OCI-LY3 (cell line): Measurements from ENCODE around the gene BCL7C.

Experiments
- H2AFZ ChIP-seq: fragments of 200-600, 300-600 bp; shearing (Covaris generic); 2 replicates; pipeline ENCODE4 v1.6.0; 2014; ENCODE audit warnings: antibody characterized with exemption, low read depth, low read length
- H3K27ac ChIP-seq: fragments of 200-600, 300-600 bp; sonication (generic); 2 replicates; pipeline ENCODE4 v1.5.1; 2014; ENCODE audit warnings: mild to moderate bottlenecking, low read length, moderate library complexity, mixed read lengths
- H3K27me3 ChIP-seq: fragments of 200-600, 300-600 bp; sonication (generic); 2 replicates; pipeline ENCODE4 v1.6.1; 2014; ENCODE audit warnings: low read depth, low read length, mixed read lengths
- H3K36me3 ChIP-seq: fragments of 200-600, 300-600 bp; sonication (generic); replicated peaks from 2 replicates; pipeline ENCODE3; 2014; ENCODE audit warnings: low read depth, low read length, mixed read lengths
- H3K4me1 ChIP-seq: fragments of 300-600, 200-600 bp; sonication (generic); 2 replicates; pipeline ENCODE4 v1.6.1; 2014; ENCODE audit warnings: low read length, mixed read lengths
- H3K4me2 ChIP-seq: fragments of 200-600, 300-600 bp; sonication (generic); 2 replicates; pipeline ENCODE4 v1.6.1; 2014; ENCODE audit warnings: low read length, mixed read lengths
- H3K4me3 ChIP-seq: fragments of 300-600, 200-600 bp; sonication (generic); 2 replicates; pipeline ENCODE4 v1.5.1; 2014; ENCODE audit warnings: antibody characterized with exemption, mild to moderate bottlenecking, low read length, moderate library complexity
- H3K79me2 ChIP-seq: fragments of 300-600, 200-600 bp; shearing (Covaris generic); 2 replicates; pipeline ENCODE4 v1.6.1; 2014; ENCODE audit warnings: mild to moderate bottlenecking, low read length, mixed read lengths
- H3K9ac ChIP-seq: fragments of 300-600, 200-600 bp; shearing (Covaris generic); 2 replicates; pipeline ENCODE4 v1.6.0; 2014; ENCODE audit warnings: mild to moderate bottlenecking, low read length, moderate library complexity
- H3K9me3 ChIP-seq: fragments of 200-600, 300-600 bp; shearing (Covaris generic); 2 replicates; pipeline ENCODE4 v1.6.1; 2014; ENCODE audit warnings: low read length, mixed read lengths; ENCODE audit not compliant: insufficient read depth
- H4K20me1 ChIP-seq: fragments of 200-600, 300-600 bp; sonication (generic); 2 replicates; pipeline ENCODE4 v1.6.1; 2016; ENCODE audit warnings: low read length, mixed read lengths; ENCODE audit not compliant: insufficient read depth
- CTCF ChIP-seq: fragments of 200-600, 300-600 bp; sonication (generic); IDR thresholded peaks from 2 replicates; pipeline ENCODE4 v1.5.1; 2014; ENCODE audit warnings: antibody characterized with exemption, low read length, low read depth
- EZH2phosphoT487 ChIP-seq: fragments of 200-600 bp; shearing (Covaris generic); IDR thresholded peaks from 2 replicates; pipeline ENCODE4 v1.6.1; 2018; ENCODE audit warnings: antibody characterized with exemption, mixed run types, low read depth

BCL7C gene

GRCh38 chr16:30904114-30904780, 10.4 kb upstream of the BCL7C start:
- Histone ChIP-seq H2AFZ (peak overlapping the region; percentile 86), H3K4me3 (no peak overlapping the region), H3K4me1 (peaks cover 18% of the 10 kb centered on the region), H3K9me3 (no peaks in the 10 kb centered on the region), H3K9ac (no peak overlapping the region), H3K4me2 (no peak overlapping the region), H3K27ac (no peak overlapping the region), H3K36me3 (no peaks in the 10 kb centered on the region), H3K27me3 (no peaks in the 10 kb centered on the region), H3K79me2 (no peaks in the 10 kb centered on the region), H4K20me1 (no peaks in the 10 kb centered on the region)
- no peak for TF ChIP-seq EZH2phosphoT487
- no peak for TF ChIP-seq CTCF

DNA sequence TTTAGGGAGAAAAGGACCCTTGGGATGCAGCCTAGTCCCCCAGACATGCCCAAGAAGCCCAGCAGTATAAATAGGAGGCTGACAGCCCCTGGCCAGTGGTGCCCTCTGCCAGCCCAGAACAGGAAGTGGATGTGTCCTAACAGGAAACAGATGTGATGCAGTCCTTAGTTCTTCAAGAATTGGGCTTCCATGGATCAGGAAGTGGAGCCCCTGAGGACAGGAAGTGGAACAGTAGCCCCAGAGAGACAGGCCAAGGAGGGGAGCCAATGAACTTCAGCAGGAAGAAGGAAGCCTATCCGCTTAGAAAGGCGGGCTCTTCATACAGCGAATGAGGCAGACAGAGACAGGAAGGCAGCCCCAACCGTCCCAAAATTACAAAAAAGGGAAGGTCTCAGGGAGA, 9.7 kb upstream of the BCL7C start:
- no peak overlapping the region for H3K4me3 ChIP-seq
- peaks cover 18% of the 10 kb centered on the region for H3K4me1 ChIP-seq
- TF ChIP-seq EZH2phosphoT487 = no peak
- TF ChIP-seq CTCF = no peak
- H4K20me1 ChIP-seq = no peaks in the 10 kb centered on the region
- H3K4me2 ChIP-seq = no peak overlapping the region
- H3K79me2 ChIP-seq = no peaks in the 10 kb centered on the region
- H2AFZ ChIP-seq = peak overlapping the region; percentile 86
- H3K27ac ChIP-seq = no peak overlapping the region
- H3K27me3 ChIP-seq = no peaks in the 10 kb centered on the region
- no peaks in the 10 kb centered on the region for H3K36me3 ChIP-seq
- no peak overlapping the region for H3K9ac ChIP-seq
- no peaks in the 10 kb centered on the region for H3K9me3 ChIP-seq

DNA sequence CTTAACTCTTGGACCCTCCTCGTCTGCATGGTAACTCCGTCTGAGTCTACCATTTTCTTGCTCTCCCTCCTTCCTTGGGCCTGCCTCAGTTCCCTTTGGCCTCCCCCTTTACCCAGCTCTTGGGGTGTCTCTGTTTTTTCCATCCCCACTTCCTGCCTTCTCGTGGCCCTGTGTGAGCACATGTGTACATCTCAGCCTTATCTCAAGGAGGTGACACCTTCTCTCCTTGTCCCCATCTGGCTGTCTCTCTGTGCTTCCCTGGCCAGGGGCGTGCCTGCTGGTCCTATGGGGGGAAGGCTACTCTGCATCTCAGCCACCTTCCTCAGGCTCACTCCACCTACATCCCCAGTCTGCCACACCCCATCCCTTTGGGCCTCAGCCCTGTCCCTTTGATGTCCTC, 9.1 kb upstream of the BCL7C start:
- Histone ChIP-seq H3K9ac (no peak overlapping the region), H4K20me1 (no peaks in the 10 kb centered on the region), H3K9me3 (no peaks in the 10 kb centered on the region), H3K4me1 (peaks cover 18% of the 10 kb centered on the region), H3K4me2 (peak overlapping the region; percentile 96), H2AFZ (no peak overlapping the region), H3K27me3 (no peaks in the 10 kb centered on the region), H3K36me3 (no peaks in the 10 kb centered on the region), H3K79me2 (no peaks in the 10 kb centered on the region), H3K27ac (no peak overlapping the region), H3K4me3 (peak overlapping the region; percentile 90; the same call in 1 of the 2 replicates)
- TF ChIP-seq EZH2phosphoT487 (no peak), CTCF (no peak)

- Histone ChIP-seq H3K9me3 (no peaks in the 10 kb centered on the region), H3K27ac (peak overlapping the region; percentile 27), H3K36me3 (no peaks in the 10 kb centered on the region), H2AFZ (peak overlapping the region; percentile 97), H3K9ac (peak overlapping the region; percentile 78), H4K20me1 (no peaks in the 10 kb centered on the region), H3K4me3 (peak overlapping the region; percentile 90), H3K79me2 (no peaks in the 10 kb centered on the region), H3K4me1 (peaks cover 21% of the 10 kb centered on the region), H3K27me3 (no peaks in the 10 kb centered on the region), H3K4me2 (peak overlapping the region; percentile 98)
- TF ChIP-seq EZH2phosphoT487 (no peak), CTCF (no peak)
These were observed 8.4 kb upstream of the BCL7C start for GRCh38 chr16:30902029-30902972.
